ENCODE results near the gene ACTRT2. TPM values are rescaled to one million over a fixed set of nuclear protein-coding genes. Genes with fewer than 3 reads are reported as not detected.

ACTRT2 gene
- total RNA-seq, 1 donor from 2014 or later, result not detected

- no peak overlapping the region for H3K4me3 ChIP-seq (ENCODE audit: low read length in 3 of 3)
- no peak overlapping the region for H3K27ac ChIP-seq (ENCODE audit: low read depth, low read length)
Observed at GRCh38 chr1:3024588-3024987, 3.3 kb downstream of the ACTRT2 start.

DNA sequence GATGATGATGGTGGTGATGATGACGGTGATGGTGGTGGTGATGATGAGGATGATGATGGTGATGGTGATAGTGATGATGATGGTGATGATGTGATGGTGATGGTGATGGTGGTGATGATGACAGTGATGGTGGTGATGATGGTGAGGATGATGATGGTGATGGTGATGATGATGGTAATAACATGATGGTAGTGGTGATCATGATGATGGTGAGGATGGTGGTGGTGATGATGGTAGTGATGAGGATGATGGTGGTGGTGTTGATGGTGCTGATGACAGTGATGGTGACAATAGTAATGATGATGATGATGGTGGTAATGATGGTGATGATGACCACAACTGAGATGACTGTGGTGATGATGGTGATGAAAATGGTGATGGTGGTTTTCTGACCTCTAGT lies 4.9 kb downstream of the ACTRT2 start:
- Histone ChIP-seq H3K27me3 (ENCODE audit: control insufficient read depth in 3 of 3, insufficient read depth in 3 of 3, low read length in 3 of 3) (peaks cover 21 to 57% (median 55%) of the 10 kb centered on the region in 3 donors), H3K4me1 (ENCODE audit: control insufficient read depth in 3 of 3, insufficient read depth in 3 of 3, low read length in 3 of 3) (no peaks in the 10 kb centered on the region)

More at GRCh38 chr1:3024588-3024987, 3.3 kb downstream of the ACTRT2 start:
- Histone ChIP-seq H3K36me3 (ENCODE audit: control insufficient read depth in 3 of 3, insufficient read depth in 3 of 3, low read length in 3 of 3) (no peaks in the 10 kb centered on the region), H3K9me3 (ENCODE audit: control insufficient read depth in 3 of 3, low read length in 3 of 3) (no peaks in the 10 kb centered on the region), H3K9ac (ENCODE audit: low read depth in 1 of 3, low read length in 3 of 3) (no peak overlapping the region), H3K27me3 (ENCODE audit: control insufficient read depth in 3 of 3, insufficient read depth in 3 of 3, low read length in 3 of 3) (peaks cover 7 to 46% (median 42%) of the 10 kb centered on the region in 3 donors), H3K4me1 (ENCODE audit: control insufficient read depth in 3 of 3, insufficient read depth in 3 of 3, low read length in 3 of 3) (no peaks in the 10 kb centered on the region)

DNA sequence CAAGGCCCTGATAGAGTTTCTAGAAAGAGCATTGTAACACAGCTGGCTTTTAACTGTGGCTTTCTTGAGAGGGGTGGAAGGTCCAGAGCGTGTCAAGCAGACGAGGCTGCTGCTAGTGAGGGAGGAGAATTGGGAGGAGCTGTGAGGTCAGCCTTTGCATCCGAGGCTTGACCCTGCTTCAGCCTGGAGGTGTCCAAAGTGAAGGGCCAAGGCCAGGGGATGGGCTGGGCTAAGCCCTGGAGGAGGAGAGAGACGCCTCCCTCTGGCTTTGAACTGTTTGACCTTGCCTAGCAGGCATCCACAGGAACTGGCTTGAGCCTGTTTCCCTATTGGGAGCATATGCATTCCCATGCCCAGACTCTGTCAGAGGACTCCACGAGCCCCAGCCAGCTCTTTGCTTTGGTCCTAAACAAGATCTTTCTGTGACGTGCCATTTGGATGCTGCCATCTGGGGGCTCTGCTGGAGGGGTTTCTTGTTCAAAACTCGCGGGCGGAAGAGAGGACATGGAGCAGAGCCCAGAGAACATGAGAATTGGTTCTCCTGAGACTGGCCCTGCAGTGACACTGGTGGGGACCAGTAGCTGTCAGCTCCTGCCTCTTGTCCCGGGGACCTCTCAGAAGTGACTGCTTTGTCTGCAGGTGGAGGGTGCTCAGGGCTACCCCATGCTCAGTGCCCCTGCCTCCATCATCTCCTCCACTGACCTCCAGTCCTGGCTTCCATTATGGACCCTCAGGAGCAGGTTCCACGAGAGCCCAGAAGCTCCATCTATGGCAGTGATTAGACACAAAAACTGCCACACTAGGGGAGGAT lies 5.5 kb downstream of the ACTRT2 start:
- no peak overlapping the region for H3K27ac ChIP-seq (ENCODE audit: low read depth, low read length)
- no peak overlapping the region for H3K4me3 ChIP-seq (ENCODE audit: low read length in 3 of 3)
- H3K9ac ChIP-seq (ENCODE audit: low read depth in 1 of 3, low read length in 3 of 3), result no peak overlapping the region
- H3K9me3 ChIP-seq (ENCODE audit: control insufficient read depth in 3 of 3, low read length in 3 of 3), result no peaks in the 10 kb centered on the region
- H3K4me1 ChIP-seq (ENCODE audit: control insufficient read depth in 3 of 3, insufficient read depth in 3 of 3, low read length in 3 of 3), result peaks cover 0 to 3% (median 3%) of the 10 kb centered on the region in 3 donors
- no peaks in the 10 kb centered on the region for H3K36me3 ChIP-seq (ENCODE audit: control insufficient read depth in 3 of 3, insufficient read depth in 3 of 3, low read length in 3 of 3)
- H3K27me3 ChIP-seq (ENCODE audit: control insufficient read depth in 3 of 3, insufficient read depth in 3 of 3, low read length in 3 of 3), result peaks cover 22 to 59% (median 53%) of the 10 kb centered on the region in 3 donors

More for the DNA sequence above, 4.9 kb downstream of the ACTRT2 start:
- H3K9me3 ChIP-seq (ENCODE audit: control insufficient read depth in 3 of 3, low read length in 3 of 3), result no peaks in the 10 kb centered on the region
- no peak overlapping the region for H3K27ac ChIP-seq (ENCODE audit: low read depth, low read length)
- no peak overlapping the region for H3K9ac ChIP-seq (ENCODE audit: low read depth in 1 of 3, low read length in 3 of 3)
- H3K4me3 ChIP-seq (ENCODE audit: low read length in 3 of 3), result no peak overlapping the region
- H3K36me3 ChIP-seq (ENCODE audit: control insufficient read depth in 3 of 3, insufficient read depth in 3 of 3, low read length in 3 of 3), result no peaks in the 10 kb centered on the region

- Histone ChIP-seq H3K4me1 (ENCODE audit: control insufficient read depth in 3 of 3, insufficient read depth in 3 of 3, low read length in 3 of 3) (peaks cover 5 to 10% (median 10%) of the 10 kb centered on the region in 3 donors), H3K9ac (ENCODE audit: low read depth in 1 of 3, low read length in 3 of 3) (no peak overlapping the region), H3K27me3 (ENCODE audit: control insufficient read depth in 3 of 3, insufficient read depth in 3 of 3, low read length in 3 of 3) (peaks cover 22 to 67% (median 54%) of the 10 kb centered on the region in 3 donors), H3K36me3 (ENCODE audit: control insufficient read depth in 3 of 3, insufficient read depth in 3 of 3, low read length in 3 of 3) (no peaks in the 10 kb centered on the region), H3K4me3 (ENCODE audit: low read length in 3 of 3) (no peak overlapping the region), H3K9me3 (ENCODE audit: control insufficient read depth in 3 of 3, low read length in 3 of 3) (no peaks in the 10 kb centered on the region), H3K27ac (ENCODE audit: low read depth, low read length) (no peak overlapping the region)
Observed at GRCh38 chr1:3027611-3028371, 6.5 kb downstream of the ACTRT2 start.

DNA sequence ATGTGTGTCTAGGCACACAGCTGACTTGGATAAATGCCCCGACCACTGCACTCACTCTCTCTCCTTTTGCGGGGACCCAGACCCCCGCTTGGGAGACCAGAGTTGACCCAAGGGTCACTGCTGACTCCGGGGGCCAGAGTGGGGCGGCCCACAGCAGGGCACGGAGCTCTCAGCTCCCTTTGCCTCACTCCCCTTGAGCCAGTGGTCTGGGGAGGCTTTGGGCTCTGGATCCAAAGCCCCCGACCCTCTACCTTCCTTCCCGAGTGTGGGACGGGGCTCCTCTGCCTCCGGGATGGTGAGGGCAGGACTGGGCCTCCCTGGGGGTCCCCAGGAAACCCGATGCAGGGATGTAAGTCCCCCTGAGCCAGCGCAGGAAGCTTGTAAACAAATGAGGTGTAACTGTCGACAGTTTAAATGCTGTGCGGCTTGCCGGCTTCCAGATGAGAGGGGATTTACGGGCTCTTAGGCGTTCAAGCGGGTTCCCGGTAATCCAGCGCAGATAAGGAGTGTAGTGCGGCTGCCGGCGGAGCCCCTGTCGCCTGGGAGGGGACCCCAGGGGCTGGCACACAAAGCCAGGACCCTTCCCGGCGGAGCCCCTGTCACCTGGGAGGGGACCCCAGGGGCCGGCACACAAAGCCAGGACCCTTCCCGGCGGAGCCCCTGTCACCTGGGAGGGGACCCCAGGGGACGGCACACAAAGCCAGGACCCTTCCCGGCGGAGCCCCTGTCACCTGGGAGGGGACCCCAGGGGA lies 7.4 kb downstream of the ACTRT2 start:
- Histone ChIP-seq H3K4me1 (ENCODE audit: control insufficient read depth in 3 of 3, insufficient read depth in 3 of 3, low read length in 3 of 3) (peaks cover 5 to 10% (median 10%) of the 10 kb centered on the region in 3 donors), H3K4me3 (ENCODE audit: low read length in 3 of 3) (no peak overlapping the region), H3K9me3 (ENCODE audit: control insufficient read depth in 3 of 3, low read length in 3 of 3) (no peaks in the 10 kb centered on the region), H3K36me3 (ENCODE audit: control insufficient read depth in 3 of 3, insufficient read depth in 3 of 3, low read length in 3 of 3) (no peaks in the 10 kb centered on the region), H3K27ac (ENCODE audit: low read depth, low read length) (no peak overlapping the region), H3K27me3 (ENCODE audit: control insufficient read depth in 3 of 3, insufficient read depth in 3 of 3, low read length in 3 of 3) (peaks cover 22 to 65% (median 59%) of the 10 kb centered on the region in 3 donors), H3K9ac (ENCODE audit: low read depth in 1 of 3, low read length in 3 of 3) (no peak overlapping the region)

GRCh38 chr1:3029481-3029961 lies 8.3 kb downstream of the ACTRT2 start:
- Histone ChIP-seq H3K4me1 (ENCODE audit: control insufficient read depth in 3 of 3, insufficient read depth in 3 of 3, low read length in 3 of 3) (peaks cover 5 to 10% (median 10%) of the 10 kb centered on the region in 3 donors), H3K36me3 (ENCODE audit: control insufficient read depth in 3 of 3, insufficient read depth in 3 of 3, low read length in 3 of 3) (no peaks in the 10 kb centered on the region), H3K4me3 (ENCODE audit: low read length in 3 of 3) (no peak overlapping the region), H3K27ac (ENCODE audit: low read depth, low read length) (no peak overlapping the region), H3K9ac (ENCODE audit: low read depth in 1 of 3, low read length in 3 of 3) (no peak overlapping the region), H3K27me3 (ENCODE audit: control insufficient read depth in 3 of 3, insufficient read depth in 3 of 3, low read length in 3 of 3) (peaks cover 22 to 69% (median 59%) of the 10 kb centered on the region in 3 donors), H3K9me3 (ENCODE audit: control insufficient read depth in 3 of 3, low read length in 3 of 3) (no peaks in the 10 kb centered on the region)

DNA sequence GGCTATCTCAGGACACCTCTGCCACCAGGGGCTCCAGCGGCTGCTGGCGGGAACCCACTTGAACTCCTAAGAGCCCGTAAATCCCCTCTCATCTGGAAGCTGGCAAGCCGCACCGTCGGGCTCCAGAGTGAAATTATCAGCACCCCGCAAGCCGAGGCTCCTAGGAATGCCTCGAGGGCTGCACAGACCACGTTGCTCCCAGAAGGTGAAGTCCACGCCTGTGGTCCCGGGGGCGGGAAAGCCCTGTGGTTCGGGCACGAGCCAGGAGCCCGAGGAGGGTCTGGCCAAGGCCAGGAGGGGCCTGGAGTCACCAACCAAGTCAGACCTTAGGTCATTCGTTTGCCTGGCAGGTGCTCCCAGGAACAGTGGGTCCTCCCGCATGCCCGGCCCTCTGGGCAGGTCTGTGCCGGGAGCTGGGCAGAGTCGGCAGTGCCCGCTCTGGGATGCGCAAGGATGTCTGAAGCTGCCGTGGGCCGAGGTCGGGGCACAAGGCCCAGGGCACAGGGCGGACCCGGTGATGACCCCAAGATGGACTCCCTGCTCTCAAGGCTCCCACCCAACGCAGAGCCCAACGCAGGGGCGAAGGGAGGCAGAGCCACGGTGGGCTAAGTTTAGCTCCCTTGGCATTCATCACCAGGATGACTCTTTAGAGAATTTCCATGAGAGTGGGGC lies 8.9 kb downstream of the ACTRT2 start:
- peaks cover 22 to 75% (median 64%) of the 10 kb centered on the region in 3 donors for H3K27me3 ChIP-seq (ENCODE audit: control insufficient read depth in 3 of 3, insufficient read depth in 3 of 3, low read length in 3 of 3)
- no peak overlapping the region for H3K27ac ChIP-seq (ENCODE audit: low read depth, low read length)
- no peaks in the 10 kb centered on the region for H3K9me3 ChIP-seq (ENCODE audit: control insufficient read depth in 3 of 3, low read length in 3 of 3)
- no peak overlapping the region for H3K4me3 ChIP-seq (ENCODE audit: low read length in 3 of 3)
- no peaks in the 10 kb centered on the region for H3K36me3 ChIP-seq (ENCODE audit: control insufficient read depth in 3 of 3, insufficient read depth in 3 of 3, low read length in 3 of 3)
- peaks cover 5 to 10% (median 10%) of the 10 kb centered on the region in 3 donors for H3K4me1 ChIP-seq (ENCODE audit: control insufficient read depth in 3 of 3, insufficient read depth in 3 of 3, low read length in 3 of 3)
- H3K9ac ChIP-seq (ENCODE audit: low read depth in 1 of 3, low read length in 3 of 3), result no peak overlapping the region

- no peaks in the 10 kb centered on the region for H3K9me3 ChIP-seq (ENCODE audit: control insufficient read depth in 3 of 3, low read length in 3 of 3)
- peaks cover 21 to 76% (median 71%) of the 10 kb centered on the region in 3 donors for H3K27me3 ChIP-seq (ENCODE audit: control insufficient read depth in 3 of 3, insufficient read depth in 3 of 3, low read length in 3 of 3)
- no peak overlapping the region for H3K9ac ChIP-seq (ENCODE audit: low read depth in 1 of 3, low read length in 3 of 3)
- H3K4me3 ChIP-seq (ENCODE audit: low read length in 3 of 3), result no peak overlapping the region
- H3K36me3 ChIP-seq (ENCODE audit: control insufficient read depth in 3 of 3, insufficient read depth in 3 of 3, low read length in 3 of 3), result no peaks in the 10 kb centered on the region
- no peak overlapping the region for H3K27ac ChIP-seq (ENCODE audit: low read depth, low read length)
- H3K4me1 ChIP-seq (ENCODE audit: control insufficient read depth in 3 of 3, insufficient read depth in 3 of 3, low read length in 3 of 3), result peaks cover 5 to 10% (median 10%) of the 10 kb centered on the region in 3 donors
Observed at GRCh38 chr1:3030663-3031381, 9.6 kb downstream of the ACTRT2 start.

All from skeletal muscle tissue (tissue), 4 donors.